K562 (cell line): ENCODE results near the gene CHST10. TPM values are rescaled to one million over a fixed set of nuclear protein-coding genes. Genes with fewer than 3 reads are reported as not detected.

Experiments used
- ATAC-seq: fragments of 200-7000 bp; cut with Tn5 transposase; 3 replicates; pipeline ENCODE4 v1.9.1; 2020; ENCODE audit warnings: moderate library complexity
- BruUV-seq: library from RNA; stranded (reverse); fragments of 400-500 nt; replicated peaks from 2 replicates; lab custom pipeline; 2021; lab: Mats Ljungman, UMichigan
- CTCF ChIA-PET: fragments of 300-600 bp; formaldehyde crosslinking; extraction: SDS; loops from one replicate; lab custom pipeline; 2021; ENCODE audit warnings: low intra/inter-chr PET ratio; lab: Yijun Ruan, JAX
- POLR2A ChIA-PET: fragments of 300-600, 350-650 bp; sonication (Branson Sonifier 250); formaldehyde crosslinking; extraction: SDS; loops from one replicate; lab custom pipeline; 2021; ENCODE audit warnings: antibody characterized with exemption, inconsistent platforms; lab: Yijun Ruan, JAX
- DNase-seq, 4 experiments: peaks; one replicate each; pipeline versions ENCODE4 v3.0.0 to v3.0.0-alpha.2; 2011 to 2018; ENCODE audit warnings: low spot score in 3 of 4, mixed read lengths in 3 of 4; ENCODE audit errors: extremely low read depth in 1 of 4
- FAIRE-seq: peaks from 2 replicates; lab custom pipeline; 2011; peaks lifted over from hg19 to GRCh38; lab: Jason Lieb, UNC
- H2AFZ ChIP-seq: 2 replicates; pipeline ENCODE4 v1.6.0; 2011; ENCODE audit warnings: low read depth, low read length, control low read depth, inconsistent platforms
- H3K27ac ChIP-seq: fragments of 200-600 bp; 3 replicates; pipeline ENCODE4 v1.8.0; 2011; ENCODE audit warnings: low read depth, mild to moderate bottlenecking, control low read depth, inconsistent platforms, low read length, moderate library complexity, mixed read lengths; ENCODE audit errors: extremely low read depth
- H3K27me3 ChIP-seq, 2 experiments: fragments of 300-600 bp in 1 of 2; 2 replicates in 1 of 2; 3 replicates in 1 of 2; pipeline versions ENCODE4 v1.6.0 to v1.8.0; 2011; ENCODE audit warnings: inconsistent platforms in 2 of 2, low read length in 2 of 2, mild to moderate bottlenecking in 1 of 2, mixed read lengths in 1 of 2, moderate library complexity in 1 of 2; ENCODE audit not compliant: control insufficient read depth in 2 of 2, insufficient read depth in 2 of 2
- H3K36me3 ChIP-seq: fragments of 300-600 bp; 3 replicates; pipeline ENCODE4 v1.8.0; 2011; ENCODE audit warnings: mild to moderate bottlenecking, low read length, inconsistent platforms; ENCODE audit not compliant: control insufficient read depth, insufficient read depth
- H3K4me1 ChIP-seq, 2 experiments: fragments of 200-600 bp in 1 of 2; replicated peaks in 1 of 2; 2 replicates in 1 of 2; 3 replicates in 1 of 2; pipeline versions ENCODE4 v1.5.1 to v1.8.0; 2011; ENCODE audit warnings: inconsistent platforms in 2 of 2, low read length in 2 of 2, mild to moderate bottlenecking in 1 of 2, mixed read lengths in 1 of 2, moderate library complexity in 1 of 2; ENCODE audit not compliant: control insufficient read depth in 2 of 2, insufficient read depth in 2 of 2
- H3K4me2 ChIP-seq: 2 replicates; pipeline ENCODE4 v1.6.1; 2011; ENCODE audit warnings: low read length, control low read depth, inconsistent platforms, mixed read lengths; ENCODE audit not compliant: insufficient read depth
- H3K4me3 ChIP-seq: fragments of 200-600 bp; sonication (generic), shearing (Covaris generic); 2 replicates; pipeline ENCODE4 v1.5.1; 2016; ENCODE audit warnings: control low read depth, inconsistent platforms
- H3K79me2 ChIP-seq: fragments of 200-600 bp; 3 replicates; pipeline ENCODE4 v1.8.0; 2011; ENCODE audit warnings: low read length, inconsistent platforms; ENCODE audit not compliant: control insufficient read depth, insufficient read depth
- H3K9ac ChIP-seq, 2 experiments: 2 replicates each; pipeline versions ENCODE4 v1.6.0 to v1.6.1; 2011; ENCODE audit warnings: low read depth in 2 of 2, low read length in 2 of 2, control low read depth in 1 of 2, inconsistent platforms in 1 of 2, mild to moderate bottlenecking in 1 of 2, mixed read lengths in 1 of 2; ENCODE audit not compliant: insufficient read depth in 1 of 2
- H3K9me1 ChIP-seq: one replicate; pipeline ENCODE4 v1.6.0; 2011; ENCODE audit warnings: inconsistent platforms, mild to moderate bottlenecking, low read length, moderate library complexity; ENCODE audit not compliant: control insufficient read depth, insufficient read depth
- H3K9me3 ChIP-seq: replicated peaks from 2 replicates; pipeline ENCODE4 v1.5.1; 2011; ENCODE audit warnings: low read depth, low read length, inconsistent platforms; ENCODE audit not compliant: control insufficient read depth, insufficient read depth
- H4K20me1 ChIP-seq: replicated peaks from 2 replicates; pipeline ENCODE4 v1.6.1; 2011; ENCODE audit warnings: low read length, inconsistent platforms, mixed read lengths; ENCODE audit not compliant: control insufficient read depth, insufficient read depth
- ARNT ChIP-seq, 2 experiments: fragments of 450-650 bp; IDR thresholded peaks; 2 replicates each; pipeline ENCODE4 v1.6.1; 2016; ENCODE audit warnings: mild to moderate bottlenecking in 1 of 2
- CBX1 ChIP-seq: sonication (generic); IDR thresholded peaks from 2 replicates; pipeline ENCODE4 v1.6.1; 2016; ENCODE audit warnings: antibody characterized with exemption, low read depth, mild to moderate bottlenecking
- EWSR1 ChIP-seq: fragments of 450-650 bp; IDR thresholded peaks from 2 replicates; pipeline ENCODE4 v1.6.1; 2018; ENCODE audit warnings: borderline replicate concordance, mild to moderate bottlenecking, low read depth, moderate library complexity; ENCODE audit not compliant: partially characterized antibody
- HMG20A ChIP-seq: fragments of 450-650 bp; formaldehyde crosslinking; conservative IDR thresholded peaks from 2 replicates; pipeline ENCODE4 v1.4.0; 2020; ENCODE audit warnings: mild to moderate bottlenecking, mixed read lengths
- LEF1 ChIP-seq: fragments of 450-650 bp; IDR thresholded peaks from 2 replicates; pipeline ENCODE4 v1.6.1; 2016; ENCODE audit warnings: mild to moderate bottlenecking
- MEF2D ChIP-seq: conservative IDR thresholded peaks from 2 replicates; pipeline ENCODE4 v1.6.1; 2016; ENCODE audit warnings: low read depth, missing genetic modification characterization, missing compliant biosample characterization
- PHTF2 ChIP-seq: fragments of 250-450 bp; sonication (Bioruptor Pico); IDR thresholded peaks from 2 replicates; pipeline ENCODE4 v1.5.0; 2021; ENCODE audit warnings: mild to moderate bottlenecking
- RFX1 ChIP-seq: fragments of 450-650 bp; IDR thresholded peaks from 2 replicates; pipeline ENCODE4 v1.6.1; 2016; ENCODE audit warnings: mild to moderate bottlenecking, moderate library complexity
- SMARCA4 ChIP-seq: fragments of 450-650 bp; IDR thresholded peaks from 2 replicates; pipeline ENCODE4 v1.6.1; 2016
- VEZF1 ChIP-seq: fragments of 200-800 bp; sonication (Bioruptor generic); IDR thresholded peaks from 2 replicates; pipeline ENCODE4 v1.6.1; 2017; ENCODE audit warnings: missing genetic modification characterization, missing compliant biosample characterization
- XRCC4 ChIP-seq: IDR thresholded peaks from one replicate; pipeline ENCODE4 v1.6.1; 2011; ENCODE audit not compliant: insufficient read depth, insufficient read length; ENCODE audit errors: extremely low read depth
- ZBTB2 ChIP-seq: fragments of 450-650 bp; IDR thresholded peaks from 2 replicates; pipeline ENCODE4 v1.6.1; 2016; ENCODE audit warnings: antibody characterized with exemption
- ZNF263 ChIP-seq: sonication (generic); formaldehyde crosslinking; IDR thresholded peaks from 2 replicates; pipeline ENCODE4 v1.8.0; 2022; ENCODE audit warnings: mild to moderate bottlenecking, missing genetic modification reagents, borderline replicate concordance
- ZNF589 ChIP-seq: fragments of 200-800 bp; sonication (Bioruptor generic); IDR thresholded peaks from 2 replicates; pipeline ENCODE4 v1.6.1; 2016; ENCODE audit warnings: low read depth, missing genetic modification characterization, missing compliant biosample characterization
- ZNF707 ChIP-seq: fragments of 250-450 bp; sonication (Bioruptor Pico); conservative IDR thresholded peaks from 2 replicates; pipeline ENCODE4 v1.8.0; 2022; ENCODE audit warnings: inconsistent platforms, mild to moderate bottlenecking, moderate library complexity
- ZNF830 ChIP-seq: fragments of 250-450 bp; sonication (Bioruptor Pico); IDR thresholded peaks from 2 replicates; pipeline ENCODE4 v1.5.0; 2021; ENCODE audit warnings: mild to moderate bottlenecking
- ZSCAN29 ChIP-seq: fragments of 450-650 bp; IDR thresholded peaks from 2 replicates; pipeline ENCODE4 v1.6.1; 2017
- in situ Hi-C: fragments of 300-500 bp; cut with MboI; formaldehyde crosslinking; loops from 4 replicates; pipeline ENCODE4 v1.15.0; 2018; ENCODE audit warnings: inconsistent platforms, mixed read lengths
- intact Hi-C: fragments of 100-400 bp; cut with micrococcal nuclease; formaldehyde crosslinking; loops from 2 replicates; pipeline ENCODE4 v1.14.2; 2022
- polyA plus RNA-seq, 8 experiments: library from polyadenylated mRNA; depleted of rRNA in 4 of 8; stranded (reverse) in 5 of 8; unstranded in 3 of 8; fragments of >200 nt; fragmentation: Nextera tagmentation in 2 of 8; fragmentation: Illumina TruSeq in 1 of 8; extraction: Ambion mirVana in 2 of 8; extraction: Trizol in 1 of 8; gene quantifications; 2 replicates each; pipeline versions ENCODE4 v1.2.1 to v1.2.3, GENCODE V29; 2011 to 2014; ENCODE audit warnings: inconsistent platforms in 1 of 8, missing spikeins in 1 of 8
- total RNA-seq, 7 experiments: library from RNA; depleted of rRNA in 6 of 7; stranded (reverse); fragments of >200 nt in 6 of 7; fragmentation: Illumina TruSeq in 2 of 7; extraction: Trizol in 2 of 7; gene quantifications; 2 replicates each; pipeline versions ENCODE4 v1.2.1 to v1.2.3, GENCODE V29; 2011 to 2021; ENCODE audit warnings: low replicate concordance in 1 of 7

The CHST10 gene
- total and polyA plus RNA-seq, 9 of the 15 experiments (the other 6 are each of a cell fraction or from before 2014, with no cell fraction given) = 1.3 to 30.9 (median 19.3) TPM

GRCh38 chr2:100359576-100359975 is 57.9 kb downstream of the CHST10 start:
- FAIRE-seq = no peak
- H3K4me2 ChIP-seq = no peak overlapping the region
- no peak for ATAC-seq
- H4K20me1 ChIP-seq = no peaks in the 10 kb centered on the region
- intact Hi-C loops = no loop called here
- in situ Hi-C loops = no loop called here
- no peaks in the 10 kb centered on the region for H3K79me2 ChIP-seq
- no peak for DNase-seq
- TF ChIP-seq XRCC4 (no peak), SMARCA4 (no peak), CBX1 (no peak), ZSCAN29 (no peak), ZNF589 (CRISPR knock-in tag) (no peak), ZBTB2 (no peak), ARNT (IDR thresholded peaks at IDR 0.05) (no peak), ZNF707 (no peak), ZNF830 (CRISPR knock-in tag) (no peak), EWSR1 (no peak), VEZF1 (CRISPR knock-in tag) (no peak), ZNF263 (CRISPR knock-in tag) (no peak), LEF1 (no peak), RFX1 (no peak), HMG20A (CRISPR knock-in tag) (no peak), PHTF2 (CRISPR knock-in tag) (no peak), MEF2D (no peak)
- H3K4me3 ChIP-seq = no peak overlapping the region
- no peaks in the 10 kb centered on the region for H3K4me1 ChIP-seq
- H3K27ac ChIP-seq = no peak overlapping the region
- POLR2A ChIA-PET = no interaction called here
- BruUV-seq = no TSS peak
- CTCF ChIA-PET = no interaction called here
- no peak overlapping the region for H3K9ac ChIP-seq
- H3K36me3 ChIP-seq = no peaks in the 10 kb centered on the region
- no peaks in the 10 kb centered on the region for H3K9me3 ChIP-seq
- H3K27me3 ChIP-seq = no peaks in the 10 kb centered on the region
- H2AFZ ChIP-seq = no peak overlapping the region
- no peaks in the 10 kb centered on the region for H3K9me1 ChIP-seq
